ENCODE results near the gene PDE1C.
"Not testable (repeated sequence)": the region's sequence is repeated elsewhere in the genome, so short reads cannot be mapped to it uniquely, and the experiment has no call there.

Gene PDE1C

DNA sequence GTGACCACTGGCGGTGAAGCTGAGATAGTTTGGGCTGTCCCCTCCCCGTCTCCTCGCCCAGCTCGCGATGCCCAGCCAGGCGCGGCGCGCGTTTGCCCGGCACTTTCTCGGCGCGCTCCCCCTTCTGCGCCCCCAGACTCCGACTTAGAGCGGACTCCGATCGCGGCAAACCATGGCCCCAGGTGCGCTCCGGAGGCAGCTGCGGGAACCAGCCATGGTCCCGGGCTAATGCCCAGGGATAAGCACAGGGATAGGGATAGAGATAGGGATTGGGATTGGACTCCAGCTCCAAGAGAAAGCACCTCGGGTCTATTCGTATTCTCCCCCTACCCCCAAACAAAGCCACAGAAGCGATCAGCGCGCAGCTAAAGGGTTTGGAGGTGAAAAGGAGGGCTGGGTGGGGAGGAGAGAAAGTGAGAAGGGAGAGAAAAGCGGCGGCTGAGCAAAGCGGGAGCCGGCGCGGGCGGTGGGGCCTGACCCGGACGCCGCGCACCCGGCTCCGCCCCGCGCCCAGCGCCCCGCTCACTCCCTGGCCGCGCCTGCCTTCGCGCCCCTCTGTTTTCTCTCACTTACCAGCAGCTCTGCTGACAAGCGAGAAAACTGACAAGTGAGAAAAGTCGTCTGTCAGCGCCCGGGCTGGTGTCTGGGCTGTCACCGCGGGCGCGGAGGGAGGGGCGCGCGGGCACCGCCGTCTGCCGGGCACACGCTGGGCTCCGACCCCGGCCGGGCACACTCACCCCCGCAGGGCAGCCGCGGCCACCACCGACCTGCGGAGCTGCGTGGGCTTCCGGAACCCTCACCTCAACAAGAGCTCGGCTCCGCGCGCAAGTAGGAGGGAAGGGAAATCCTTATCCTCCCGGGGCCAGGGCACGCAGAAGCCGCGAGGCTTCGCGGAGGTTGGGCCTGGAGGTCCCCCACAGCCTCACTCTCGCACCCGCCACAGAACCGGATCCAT lies at the start of gene PDE1C:
PDE1C (minus strand) TSS at position 2 of the 955 bp plus-strand sequence.
- peak; percentile 76 for DNase-seq (ENCODE audit: low spot score)

- DNase-seq (ENCODE audit: low spot score): no peak
Measured at GRCh38 chr7:32119790-32120196, 49.6 kb upstream of the PDE1C start.

DNA sequence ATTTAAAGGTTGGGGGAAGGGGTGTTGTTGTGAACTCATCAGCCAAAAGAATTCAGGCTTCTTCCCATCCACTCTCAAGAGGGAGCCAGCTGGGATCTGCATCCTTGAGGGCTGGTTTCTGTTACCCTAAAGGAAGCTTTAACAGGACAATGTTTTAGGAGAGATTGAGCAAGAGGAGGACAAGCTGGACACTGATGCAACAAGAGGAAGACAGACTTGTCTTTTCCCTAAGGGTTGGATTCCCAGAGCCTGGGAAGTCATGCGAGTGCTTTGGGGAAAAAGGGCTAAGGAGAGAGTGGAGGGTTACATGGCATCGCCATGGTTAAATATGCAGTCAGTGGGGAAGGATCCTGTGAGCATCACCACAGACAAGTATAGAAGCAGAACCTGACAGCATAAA lies 47.6 kb upstream of the PDE1C start:
- DNase-seq (ENCODE audit: low spot score): no peak

DNA sequence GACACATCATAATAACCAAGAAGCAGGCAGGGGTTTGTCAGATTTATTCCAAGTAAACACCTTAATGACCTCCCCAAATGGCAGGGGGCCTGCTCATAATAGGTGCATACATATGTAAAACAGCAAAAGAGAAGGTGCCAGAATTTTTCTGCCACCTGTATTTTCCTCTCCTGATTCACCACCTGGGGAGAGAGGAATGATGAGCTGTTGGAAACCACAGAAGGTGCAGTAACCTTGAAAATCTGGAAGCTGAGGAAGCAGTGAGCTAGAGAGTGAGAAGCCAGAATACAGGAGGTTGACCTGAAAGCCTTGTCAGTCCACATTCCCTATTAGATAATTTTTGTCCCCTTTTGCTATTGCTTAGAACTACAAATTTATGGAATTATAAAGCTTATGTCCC lies 46.2 kb upstream of the PDE1C start:
- no peak for DNase-seq (ENCODE audit: low spot score)

GRCh38 chr7:32115831-32116230 lies 45.6 kb upstream of the PDE1C start:
- no peak for DNase-seq (ENCODE audit: low spot score)

GRCh38 chr7:32108651-32109050 lies 38.4 kb upstream of the PDE1C start:
- no peak for DNase-seq (ENCODE audit: low spot score)

GRCh38 chr7:32104766-32105165 lies 34.6 kb upstream of the PDE1C start:
- DNase-seq (ENCODE audit: low spot score): no peak

GRCh38 chr7:32103361-32103760 lies 33.2 kb upstream of the PDE1C start:
- DNase-seq (ENCODE audit: low spot score): no peak

GRCh38 chr7:32102432-32102873 lies 32.2 kb upstream of the PDE1C start:
- DNase-seq (ENCODE audit: low spot score): no peak

- DNase-seq (ENCODE audit: low spot score): no peak
Measured at GRCh38 chr7:32100407-32100907, 30.2 kb upstream of the PDE1C start.

- no peak for DNase-seq (ENCODE audit: low spot score)
Measured at GRCh38 chr7:32094516-32094915, 24.3 kb upstream of the PDE1C start.

DNA sequence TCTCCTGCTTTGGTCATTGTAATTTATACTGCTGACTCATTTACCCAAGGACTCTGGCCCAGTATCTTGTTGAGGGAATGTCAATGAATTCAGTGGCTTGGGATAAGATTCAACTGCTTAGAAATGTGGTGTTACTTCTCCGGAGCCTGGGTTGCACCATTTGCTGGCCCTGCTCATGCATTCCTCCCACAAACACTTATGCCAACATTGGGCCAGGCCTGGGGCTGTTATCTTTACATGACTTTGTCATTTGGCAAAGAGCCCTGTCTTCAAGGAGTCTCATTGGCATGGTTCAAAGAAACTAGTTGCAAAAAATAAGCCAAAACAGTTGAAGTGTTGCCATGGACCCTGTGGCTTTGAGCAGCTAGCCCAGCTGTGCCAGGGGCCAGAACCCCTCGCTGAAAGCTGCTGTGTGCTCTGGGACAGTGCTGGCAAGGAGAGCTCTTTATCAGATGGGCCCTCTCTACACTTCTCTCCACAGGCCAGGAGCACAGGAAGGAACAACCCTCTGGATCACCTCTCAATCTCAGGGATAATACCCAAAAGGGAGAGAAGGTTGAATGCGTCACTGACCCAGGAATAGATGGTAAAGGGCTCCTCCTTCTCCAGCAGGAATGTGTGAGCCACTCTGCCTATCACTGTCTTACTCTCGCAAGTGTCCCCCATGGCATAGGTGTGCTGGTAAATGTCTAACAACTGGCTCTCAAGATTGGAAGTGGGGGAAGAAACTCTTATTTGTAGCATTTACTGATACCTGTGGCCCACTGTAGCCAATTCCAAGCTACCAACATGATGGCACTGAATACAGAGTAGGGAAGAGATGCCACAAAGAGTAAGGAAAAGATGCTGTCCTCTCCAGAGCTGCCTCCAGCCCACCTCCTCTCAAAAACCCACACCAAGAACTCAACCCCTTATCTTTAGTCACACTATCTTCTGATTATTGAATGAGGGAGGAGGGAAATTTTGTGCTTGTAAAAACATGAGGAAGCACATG lies 23.5 kb upstream of the PDE1C start:
- no peak for DNase-seq (ENCODE audit: low spot score)

- DNase-seq (ENCODE audit: low spot score): no peak
Measured at GRCh38 chr7:32092346-32092745, 22.1 kb upstream of the PDE1C start.

DNA sequence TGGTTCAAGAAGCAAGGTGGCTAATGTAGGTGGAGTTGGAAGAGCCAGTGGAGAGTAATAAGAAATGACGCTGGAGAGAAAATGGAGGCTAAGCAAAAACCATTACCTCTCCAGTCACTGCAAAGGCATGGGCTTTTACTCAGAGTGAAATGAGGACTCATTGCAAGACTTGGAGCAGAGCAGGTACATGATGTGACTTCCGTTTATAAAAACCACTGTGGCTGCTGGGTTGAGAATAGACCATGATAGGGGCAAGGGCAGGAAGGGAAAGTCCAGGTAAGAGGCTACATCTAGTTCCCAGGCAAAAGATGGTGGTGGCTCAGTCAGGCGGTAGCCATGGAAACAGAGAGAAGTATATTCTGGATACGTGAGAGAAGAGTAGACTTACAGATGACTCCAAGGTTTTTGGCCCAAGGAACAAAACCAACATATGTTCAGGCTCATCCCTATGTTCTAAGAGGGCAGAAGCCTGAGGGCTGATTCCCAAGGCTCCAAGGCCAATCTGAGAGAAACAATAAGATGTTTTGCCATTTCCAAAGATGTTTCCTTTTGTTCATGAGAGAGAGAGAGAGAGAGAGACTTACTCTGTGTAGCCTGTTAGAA lies 21.5 kb upstream of the PDE1C start:
- no peak for DNase-seq (ENCODE audit: low spot score)

DNA sequence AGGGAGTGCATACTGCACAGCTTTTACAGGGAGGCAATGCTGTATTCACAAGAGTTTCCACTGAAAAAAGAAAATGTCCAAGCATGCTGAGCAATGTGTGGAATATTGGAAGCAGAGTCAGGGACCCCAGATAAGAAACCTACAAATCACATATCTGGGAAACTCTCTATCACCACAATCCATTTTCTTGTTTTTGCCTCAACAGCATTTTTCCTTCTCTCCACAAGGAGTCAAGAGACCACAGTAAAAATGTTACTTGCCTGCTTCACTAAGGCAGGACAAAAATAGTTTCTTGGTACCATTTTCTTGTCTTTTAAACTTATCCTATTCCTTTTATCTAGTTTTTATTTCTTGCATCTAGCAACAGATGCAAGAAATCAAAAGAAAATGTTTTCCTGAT lies 19.5 kb upstream of the PDE1C start:
- DNase-seq (ENCODE audit: low spot score): no peak

- DNase-seq (ENCODE audit: low spot score): no peak
Measured at GRCh38 chr7:32089256-32089655, 19.0 kb upstream of the PDE1C start.

DNA sequence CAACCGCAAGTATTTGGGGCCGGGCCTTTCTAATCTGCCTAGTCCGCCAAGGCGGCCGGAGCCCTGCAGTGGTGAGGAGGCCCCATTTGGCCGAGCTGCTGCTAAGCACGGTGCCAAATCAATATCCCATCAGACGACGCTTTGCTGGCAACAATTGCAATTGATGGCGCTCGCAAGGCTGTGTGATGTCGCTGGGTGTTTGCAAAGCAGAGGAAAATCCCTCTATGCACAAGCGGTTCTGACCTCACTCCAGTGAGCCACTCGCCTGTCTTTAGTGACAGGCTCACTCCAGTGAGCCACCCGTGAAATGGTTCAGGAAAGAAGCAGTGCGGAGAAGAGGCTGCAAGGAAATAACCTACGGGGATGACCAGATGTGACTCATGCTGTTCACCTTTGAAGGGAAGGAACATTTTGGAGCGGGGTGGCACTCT lies 18.3 kb upstream of the PDE1C start:
- DNase-seq (ENCODE audit: low spot score): no peak

DNA sequence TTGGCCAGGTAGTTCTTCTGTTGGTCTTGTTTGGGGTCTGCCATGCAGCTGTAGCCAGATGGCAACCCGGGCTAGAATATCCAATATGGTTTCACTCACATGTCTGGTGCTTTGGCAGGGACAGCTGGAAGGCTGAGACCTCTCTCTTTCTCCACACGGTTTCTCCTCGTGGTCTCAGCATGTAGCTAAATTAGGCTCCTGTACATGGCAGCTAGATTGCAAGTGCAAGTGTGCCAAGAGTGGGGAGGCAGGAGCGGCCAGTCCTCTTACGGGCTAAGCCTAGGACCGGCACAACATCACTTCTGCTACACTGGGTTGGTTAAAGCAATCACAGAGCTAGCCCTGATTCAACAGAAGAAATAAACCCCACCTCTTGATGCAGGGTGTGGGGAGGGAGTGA lies 9.3 kb upstream of the PDE1C start:
- no peak for DNase-seq (ENCODE audit: low spot score)

DNA sequence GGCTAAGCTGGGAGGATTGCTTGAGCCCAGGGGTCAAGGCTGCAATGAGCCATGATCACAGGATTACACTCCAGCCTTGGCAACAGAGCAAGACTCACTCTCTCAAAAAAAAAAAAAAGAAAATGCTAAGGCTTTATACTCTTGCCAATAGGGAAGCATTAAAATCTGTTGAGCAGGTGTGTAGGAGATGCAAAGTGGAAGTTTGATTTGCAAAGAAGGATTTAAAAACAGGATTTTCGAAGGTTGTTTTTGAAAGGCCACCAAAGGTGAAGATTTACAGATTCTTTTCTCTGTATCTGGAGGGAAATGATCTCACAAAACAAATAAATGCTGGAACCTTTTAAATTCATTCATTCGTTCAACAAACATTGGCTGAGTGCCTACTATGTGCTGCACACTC lies 8.6 kb upstream of the PDE1C start:
- no peak for DNase-seq (ENCODE audit: low spot score)

DNA sequence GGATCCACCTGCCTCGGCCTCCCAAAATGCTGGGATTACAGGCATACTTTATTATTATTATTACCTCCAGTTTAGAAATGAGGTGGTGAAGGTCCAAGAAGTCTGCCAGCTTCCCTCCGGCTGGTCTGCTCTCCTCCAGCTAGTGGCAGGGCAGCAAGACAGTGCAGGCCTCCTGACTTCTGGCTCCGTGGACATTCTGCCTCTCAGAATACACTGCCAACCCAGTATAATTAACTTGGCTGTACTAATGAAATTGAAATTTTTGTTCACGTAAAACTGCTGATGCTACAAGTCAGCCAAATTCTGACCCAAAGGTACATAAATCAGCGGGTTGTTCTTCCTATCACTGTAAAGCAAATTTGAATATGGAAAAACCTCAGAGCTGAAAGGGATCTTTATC lies 7.6 kb upstream of the PDE1C start:
- no peak for DNase-seq (ENCODE audit: low spot score)

DNA sequence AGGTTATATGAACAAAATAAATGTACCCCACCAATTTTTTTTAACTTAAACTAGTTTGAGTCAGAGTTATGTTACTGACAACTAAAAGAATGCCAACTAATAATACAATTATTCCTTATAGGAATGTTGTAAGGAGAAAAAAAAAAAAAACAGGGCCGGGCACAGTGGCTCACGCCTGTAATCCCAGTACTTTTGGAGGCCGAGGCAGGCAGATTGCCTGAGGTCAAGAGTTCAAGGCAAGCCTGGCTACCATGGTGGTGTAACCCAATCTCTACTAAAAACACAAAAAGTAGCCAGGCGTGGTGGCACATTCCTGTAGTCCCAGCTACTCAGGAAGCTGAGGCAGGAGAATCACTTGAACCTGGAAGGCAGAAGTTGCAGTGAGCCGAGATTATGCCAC lies 6.6 kb upstream of the PDE1C start:
- DNase-seq (ENCODE audit: low spot score): not testable (repeated sequence)

- DNase-seq (ENCODE audit: low spot score): peak; percentile 66
Measured at GRCh38 chr7:32075612-32076011, 5.4 kb upstream of the PDE1C start.

Measured in putamen (tissue), 1 donor.